ENCODE results near the gene ARHGAP24. TPM values are rescaled to one million over a fixed set of nuclear protein-coding genes. Genes with fewer than 3 reads are reported as not detected.
"Not testable (repeated sequence)": the region's sequence is repeated elsewhere in the genome, so short reads cannot be mapped to it uniquely, and the experiment has no call there.

ARHGAP24 gene
- total RNA-seq, 2 experiments from 2014 or later: 0.30 to 0.53 TPM

- ATAC-seq (ENCODE audit: poor library complexity) (no peak), DNase-seq (no peak)
- Histone ChIP-seq H3K4me3 (ENCODE audit: low read length) (no peak overlapping the region), H3K4me1 (ENCODE audit: insufficient read depth, low read length) (no peaks in the 10 kb centered on the region), H3K9me3 (ENCODE audit: control insufficient read depth in 1 of 2, insufficient read depth in 1 of 2, low read length in 2 of 2) (peaks cover 0 to 7% of the 10 kb centered on the region in 2 experiments), H3K27me3 (ENCODE audit: control insufficient read depth in 1 of 2, insufficient read depth in 2 of 2, low read length in 2 of 2) (no peaks in the 10 kb centered on the region), H3K36me3 (ENCODE audit: insufficient read depth, low read length) (no peaks in the 10 kb centered on the region), H3K27ac (ENCODE audit: low read depth in 1 of 2, low read length in 2 of 2) (no peak overlapping the region)
- H3K36me3 Mint-ChIP-seq (ENCODE audit: low read depth): no peaks in the 10 kb centered on the region
- no peaks in the 10 kb centered on the region for H3K9me3 Mint-ChIP-seq
- H3K27ac Mint-ChIP-seq: no peak overlapping the region
- POLR2A ChIA-PET: no interaction called here
- no peaks in the 10 kb centered on the region for H3K27me3 Mint-ChIP-seq
- no peaks in the 10 kb centered on the region for H3K4me1 Mint-ChIP-seq (ENCODE audit: low read depth)
- TF ChIP-seq CTCF (IDR thresholded peaks at IDR 0.05): no peak
- CTCF ChIA-PET: no interaction called here
- intact Hi-C loops (cut with DNase I, micrococcal nuclease): no loop called here
- H3K4me3 Mint-ChIP-seq: no peak overlapping the region
Observed at GRCh38 chr4:85836588-85837438, 361.9 kb downstream of the ARHGAP24 start.

GRCh38 chr4:85837439-85837733, 362.4 kb downstream of the ARHGAP24 start:
- Histone ChIP-seq H3K27me3 (ENCODE audit: control insufficient read depth in 1 of 2, insufficient read depth in 2 of 2, low read length in 2 of 2) (no peaks in the 10 kb centered on the region), H3K9me3 (ENCODE audit: control insufficient read depth in 1 of 2, insufficient read depth in 1 of 2, low read length in 2 of 2) (peaks cover 0 to 7% of the 10 kb centered on the region in 2 experiments), H3K36me3 (ENCODE audit: insufficient read depth, low read length) (no peaks in the 10 kb centered on the region), H3K27ac (ENCODE audit: low read depth in 1 of 2, low read length in 2 of 2) (no peak overlapping the region), H3K4me3 (ENCODE audit: low read length) (no peak overlapping the region), H3K4me1 (ENCODE audit: insufficient read depth, low read length) (no peaks in the 10 kb centered on the region)
- Mint-ChIP-seq H3K4me3 (no peak overlapping the region), H3K4me1 (ENCODE audit: low read depth) (no peaks in the 10 kb centered on the region), H3K27ac (no peak overlapping the region), H3K9me3 (no peaks in the 10 kb centered on the region), H3K27me3 (no peaks in the 10 kb centered on the region), H3K36me3 (ENCODE audit: low read depth) (no peaks in the 10 kb centered on the region)
- ChIA-PET CTCF (no interaction called here), POLR2A (no interaction called here)
- no peak for TF ChIP-seq CTCF (IDR thresholded peaks at IDR 0.05)
- ATAC-seq (ENCODE audit: poor library complexity): no peak
- intact Hi-C loops (cut with DNase I, micrococcal nuclease): no loop called here
- DNase-seq: no peak

- H3K27ac Mint-ChIP-seq; H3K9me3 ChIP-seq (ENCODE audit: control insufficient read depth in 1 of 2, insufficient read depth in 1 of 2, low read length in 2 of 2); H3K4me3 Mint-ChIP-seq; H3K27me3 Mint-ChIP-seq; H3K27me3 ChIP-seq (ENCODE audit: control insufficient read depth in 1 of 2, insufficient read depth in 2 of 2, low read length in 2 of 2); DNase-seq; POLR2A ChIA-PET; H3K4me1 Mint-ChIP-seq (ENCODE audit: low read depth); CTCF ChIA-PET; intact Hi-C loops (cut with DNase I, micrococcal nuclease); H3K36me3 Mint-ChIP-seq (ENCODE audit: low read depth); ATAC-seq (ENCODE audit: poor library complexity); H3K27ac ChIP-seq (ENCODE audit: low read depth in 1 of 2, low read length in 2 of 2); H3K4me1 ChIP-seq (ENCODE audit: insufficient read depth, low read length); H3K36me3 ChIP-seq (ENCODE audit: insufficient read depth, low read length); H3K9me3 Mint-ChIP-seq; H3K4me3 ChIP-seq (ENCODE audit: low read length): not testable (repeated sequence)
Observed at GRCh38 chr4:85839981-85840451, 365.1 kb downstream of the ARHGAP24 start.

- H3K36me3 Mint-ChIP-seq (ENCODE audit: low read depth): no peaks in the 10 kb centered on the region
- H3K27ac Mint-ChIP-seq: no peak overlapping the region
- ChIA-PET CTCF (no interaction called here), POLR2A (no interaction called here)
- DNase-seq: peak in 3 of 14 experiments; percentile 6 to 32 (median 28)
- no peak overlapping the region for H3K4me3 Mint-ChIP-seq
- no peaks in the 10 kb centered on the region for H3K9me3 Mint-ChIP-seq
- no peaks in the 10 kb centered on the region for H3K4me1 Mint-ChIP-seq (ENCODE audit: low read depth)
- intact Hi-C loops (cut with DNase I, micrococcal nuclease): no loop called here
- no peaks in the 10 kb centered on the region for H3K4me1 ChIP-seq (ENCODE audit: insufficient read depth, low read length)
- no peaks in the 10 kb centered on the region for H3K27me3 Mint-ChIP-seq
- no peaks in the 10 kb centered on the region for H3K27me3 ChIP-seq (ENCODE audit: control insufficient read depth in 1 of 2, insufficient read depth in 2 of 2, low read length in 2 of 2)
- H3K4me3 ChIP-seq (ENCODE audit: low read length): no peak overlapping the region
- H3K36me3 ChIP-seq (ENCODE audit: insufficient read depth, low read length): no peaks in the 10 kb centered on the region
- no peak for ATAC-seq (ENCODE audit: poor library complexity)
- peaks cover 0 to 7% of the 10 kb centered on the region in 2 experiments for H3K9me3 ChIP-seq (ENCODE audit: control insufficient read depth in 1 of 2, insufficient read depth in 1 of 2, low read length in 2 of 2)
- TF ChIP-seq CTCF (IDR thresholded peaks at IDR 0.05): no peak
- H3K27ac ChIP-seq (ENCODE audit: low read depth in 1 of 2, low read length in 2 of 2): no peak overlapping the region
Observed at GRCh38 chr4:85842540-85842939, 367.6 kb downstream of the ARHGAP24 start.

GRCh38 chr4:85853740-85854139, 378.8 kb downstream of the ARHGAP24 start:
- H3K27ac Mint-ChIP-seq; H3K27me3 ChIP-seq (ENCODE audit: control insufficient read depth in 1 of 2, insufficient read depth in 2 of 2, low read length in 2 of 2); H3K9me3 Mint-ChIP-seq; H3K27ac ChIP-seq (ENCODE audit: low read depth in 1 of 2, low read length in 2 of 2); H3K36me3 Mint-ChIP-seq (ENCODE audit: low read depth); H3K4me3 Mint-ChIP-seq; H3K4me3 ChIP-seq (ENCODE audit: low read length); CTCF ChIA-PET; H3K4me1 ChIP-seq (ENCODE audit: insufficient read depth, low read length); H3K4me1 Mint-ChIP-seq (ENCODE audit: low read depth); H3K9me3 ChIP-seq (ENCODE audit: control insufficient read depth in 1 of 2, insufficient read depth in 1 of 2, low read length in 2 of 2); H3K27me3 Mint-ChIP-seq; intact Hi-C loops (cut with DNase I, micrococcal nuclease); H3K36me3 ChIP-seq (ENCODE audit: insufficient read depth, low read length); ATAC-seq (ENCODE audit: poor library complexity); DNase-seq; POLR2A ChIA-PET: not testable (repeated sequence)

All from CD4-positive, alpha-beta T cell (primary cell).